Sigmoid colon (tissue), 7 donors: ENCODE measurements around the gene ST8SIA3. TPM values are rescaled to one million over a fixed set of nuclear protein-coding genes. Genes with fewer than 3 reads are reported as not detected.

Experiments used
- DNase-seq: peaks from one replicate; pipeline ENCODE4 v3.0.0-alpha.2; 2019
- H3K27ac ChIP-seq, 4 donors: fragments of 200-600 bp; sonication (generic); one replicate each; pipeline ENCODE4 v1.5.1; 2016 to 2019; ENCODE audit warnings: mild to moderate bottlenecking in 1 of 4
- H3K27me3 ChIP-seq, 3 donors: fragments of 200-600 bp; sonication (generic); one replicate each; pipeline ENCODE4 v1.5.1; 2019; ENCODE audit warnings: mild to moderate bottlenecking in 1 of 3
- H3K36me3 ChIP-seq, 4 donors: fragments of 200-600 bp; sonication (generic); one replicate each; pipeline ENCODE4 v1.5.1; 2016 to 2019
- H3K4me1 ChIP-seq, 4 donors: fragments of 200-600 bp; sonication (generic); one replicate each; pipeline ENCODE4 v1.5.1; 2017 to 2019
- H3K4me3 ChIP-seq, 4 donors: fragments of 200-600 bp; sonication (generic); one replicate each; pipeline ENCODE4 v1.5.1; 2017 to 2019; ENCODE audit warnings: mild to moderate bottlenecking in 2 of 4, moderate library complexity in 1 of 4
- H3K9me3 ChIP-seq, 4 donors: fragments of 200-600 bp in 3 of 4; sonication (generic) in 3 of 4; one replicate each; pipeline versions ENCODE4 v1.5.1 to v1.6.1; 2013 to 2019
- EP300 ChIP-seq, 4 donors: sonication (generic); formaldehyde crosslinking; IDR thresholded peaks; one replicate each; pipeline ENCODE4 v1.6.1; 2017; ENCODE audit warnings: antibody characterized with exemption in 4 of 4
- POLR2A ChIP-seq, 2 donors: fragments of 450-650 bp; IDR thresholded peaks; one replicate each; pipeline ENCODE4 v1.6.1; 2016; ENCODE audit warnings: antibody characterized with exemption in 2 of 2, mild to moderate bottlenecking in 2 of 2, moderate library complexity in 2 of 2
- POLR2AphosphoS5 ChIP-seq, 4 donors: sonication (generic); formaldehyde crosslinking; IDR thresholded peaks; one replicate each; pipeline ENCODE4 v1.6.1; 2017; ENCODE audit warnings: antibody characterized with exemption in 4 of 4
- WGBS, 2 donors: extraction: QIAGEN DNeasy Blood & Tissue Kit; methylation state at CpG; one replicate each; pipeline ENCODE4 v1.1.7; 2013; 5-methylcytosine and 5-hydroxymethylcytosine counted together
- intact Hi-C: fragments of 100-400 bp; cut with DNase I; formaldehyde crosslinking; loops from one replicate; pipeline ENCODE4 v1.15.1; 2023
- polyA plus RNA-seq, 3 donors: library from polyadenylated mRNA; stranded (reverse); fragments of 200-250 nt; gene quantifications; one replicate each; pipeline ENCODE4 v1.2.3, GENCODE V29; 2013
- total RNA-seq, 4 donors: library from RNA; depleted of rRNA; stranded (reverse); fragments of >200 nt; gene quantifications; one replicate each; pipeline ENCODE4 v1.1.0, GENCODE V29; 2016
- TF ChIP-seq, protein P1 (sequence below), 4 experiments: fragments of 450-650 bp in 3 of 4; fragments of 200-600 bp in 1 of 4; IDR thresholded peaks; one replicate each; pipeline ENCODE4 v1.5.1; 2016 to 2019; ENCODE audit warnings: antibody characterized with exemption in 4 of 4, mild to moderate bottlenecking in 3 of 4, moderate library complexity in 2 of 4
- donor health status: healthy with polysubstance abuse.
- donor health status: Bipolar disorder and iron deficiency.
- donor health status: healthy.

Gene ST8SIA3
- total and polyA plus RNA-seq, 7 donors = 0.16 to 0.71 (median 0.27) TPM; not detected in 2

DNA sequence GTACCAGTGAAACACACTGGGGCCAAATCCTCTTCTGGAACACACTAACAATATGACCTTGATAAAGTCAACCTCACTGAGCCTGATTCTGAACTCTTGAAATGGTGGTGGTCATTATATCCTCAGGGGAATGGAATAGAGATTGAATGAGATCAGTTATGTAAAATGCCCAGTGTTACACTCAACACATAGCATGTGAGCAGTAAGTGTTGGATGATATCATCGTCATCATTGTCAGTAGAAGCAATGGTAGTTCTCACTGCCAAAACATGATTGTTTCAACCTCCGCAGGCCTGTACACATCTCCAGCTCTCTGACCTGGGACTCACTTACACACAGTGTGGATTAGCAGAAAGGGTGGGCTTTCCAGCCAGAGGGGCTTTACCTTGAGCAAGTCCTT lies 5.5 kb upstream of the ST8SIA3 start:
- TF ChIP-seq EP300 (IDR thresholded peaks at IDR 0.05) (no peak), POLR2A (IDR thresholded peaks at IDR 0.05) (no peak), POLR2AphosphoS5 (IDR thresholded peaks at IDR 0.05) (no peak)
- TF ChIP-seq, protein P1, sequence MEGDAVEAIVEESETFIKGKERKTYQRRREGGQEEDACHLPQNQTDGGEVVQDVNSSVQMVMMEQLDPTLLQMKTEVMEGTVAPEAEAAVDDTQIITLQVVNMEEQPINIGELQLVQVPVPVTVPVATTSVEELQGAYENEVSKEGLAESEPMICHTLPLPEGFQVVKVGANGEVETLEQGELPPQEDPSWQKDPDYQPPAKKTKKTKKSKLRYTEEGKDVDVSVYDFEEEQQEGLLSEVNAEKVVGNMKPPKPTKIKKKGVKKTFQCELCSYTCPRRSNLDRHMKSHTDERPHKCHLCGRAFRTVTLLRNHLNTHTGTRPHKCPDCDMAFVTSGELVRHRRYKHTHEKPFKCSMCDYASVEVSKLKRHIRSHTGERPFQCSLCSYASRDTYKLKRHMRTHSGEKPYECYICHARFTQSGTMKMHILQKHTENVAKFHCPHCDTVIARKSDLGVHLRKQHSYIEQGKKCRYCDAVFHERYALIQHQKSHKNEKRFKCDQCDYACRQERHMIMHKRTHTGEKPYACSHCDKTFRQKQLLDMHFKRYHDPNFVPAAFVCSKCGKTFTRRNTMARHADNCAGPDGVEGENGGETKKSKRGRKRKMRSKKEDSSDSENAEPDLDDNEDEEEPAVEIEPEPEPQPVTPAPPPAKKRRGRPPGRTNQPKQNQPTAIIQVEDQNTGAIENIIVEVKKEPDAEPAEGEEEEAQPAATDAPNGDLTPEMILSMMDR (IDR thresholded peaks at IDR 0.05) = no peak
- intact Hi-C loops = no loop called here
- no peak for DNase-seq
- Histone ChIP-seq H3K4me3 (no peak overlapping the region), H3K36me3 (no peaks in the 10 kb centered on the region), H3K4me1 (no peaks in the 10 kb centered on the region), H3K27me3 (peaks cover 0 to 19% (median 4%) of the 10 kb centered on the region in 3 donors), H3K27ac (no peak overlapping the region), H3K9me3 (no peaks in the 10 kb centered on the region)
- WGBS, 2 donors = 88 to 90% methylated on average over 2 of the region's 2 CpGs

DNA sequence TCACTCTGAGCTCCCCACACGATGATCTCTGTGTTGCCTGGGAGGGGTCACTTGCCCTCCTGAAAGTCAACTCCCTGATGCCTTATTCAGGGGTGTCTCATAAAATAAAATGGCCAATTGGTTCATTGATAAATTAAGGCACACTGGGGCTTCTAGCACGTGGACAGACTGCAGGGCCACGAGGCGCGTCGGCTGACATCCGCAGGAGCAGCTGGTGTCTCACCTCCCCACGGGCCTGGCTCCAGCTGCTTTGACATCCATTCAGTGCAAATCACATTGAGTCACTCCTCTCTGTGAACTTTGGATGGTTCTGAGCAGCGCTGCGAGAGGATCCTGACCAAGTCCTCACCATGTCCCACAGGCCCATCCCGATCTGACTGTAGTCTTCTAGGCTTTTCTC lies 4.6 kb upstream of the ST8SIA3 start:
- TF ChIP-seq, protein P1 (IDR thresholded peaks at IDR 0.05) = no peak
- TF ChIP-seq POLR2AphosphoS5 (IDR thresholded peaks at IDR 0.05) (no peak), POLR2A (IDR thresholded peaks at IDR 0.05) (no peak), EP300 (IDR thresholded peaks at IDR 0.05) (no peak)
- no peak for DNase-seq
- no peaks in the 10 kb centered on the region for H3K9me3 ChIP-seq
- H3K27ac ChIP-seq = no peak overlapping the region
- peaks cover 6 to 28% (median 13%) of the 10 kb centered on the region in 3 donors for H3K27me3 ChIP-seq
- H3K4me3 ChIP-seq = no peak overlapping the region
- H3K4me1 ChIP-seq = peaks cover 0 to under 1% (median 0%) of the 10 kb centered on the region in 4 donors
- 82 to 84% methylated on average over 11 of the region's 11 CpGs for WGBS, 2 donors
- intact Hi-C loops = no loop called here
- H3K36me3 ChIP-seq = no peaks in the 10 kb centered on the region

DNA sequence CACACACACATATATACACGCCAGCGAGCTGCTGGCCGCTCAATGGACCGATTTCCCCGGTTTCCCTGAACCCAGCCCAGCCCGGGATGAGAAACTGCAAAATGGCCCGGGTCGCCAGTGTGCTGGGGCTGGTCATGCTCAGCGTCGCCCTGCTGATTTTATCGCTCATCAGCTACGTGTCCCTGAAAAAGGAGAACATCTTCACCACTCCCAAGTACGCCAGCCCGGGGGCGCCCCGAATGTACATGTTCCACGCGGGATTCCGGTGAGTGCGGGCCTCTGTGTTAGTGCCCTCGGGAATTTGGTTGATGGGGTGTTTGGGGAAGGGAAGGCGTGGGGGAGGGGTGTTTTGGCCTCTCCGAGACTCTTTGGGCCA lies 392 bp downstream of the ST8SIA3 start:
- no peak for TF ChIP-seq POLR2AphosphoS5 (IDR thresholded peaks at IDR 0.05)
- no peak for TF ChIP-seq POLR2A (IDR thresholded peaks at IDR 0.05)
- TF ChIP-seq, protein P1 (IDR thresholded peaks at IDR 0.05) = no peak
- no peak for TF ChIP-seq EP300 (IDR thresholded peaks at IDR 0.05)
- Histone ChIP-seq H3K9me3 (peaks cover 0 to 3% (median 0%) of the 10 kb centered on the region in 4 donors), H3K36me3 (no peaks in the 10 kb centered on the region), H3K4me3 (no peak overlapping the region), H3K27ac (no peak overlapping the region), H3K4me1 (peaks cover 0 to 14% (median 2%) of the 10 kb centered on the region in 4 donors), H3K27me3 (peaks cover 15 to 57% (median 34%) of the 10 kb centered on the region in 3 donors)
- intact Hi-C loops = no loop called here
- WGBS, 2 donors = 4 to 17% methylated on average over 23 of the region's 23 CpGs
- no peak for DNase-seq

DNA sequence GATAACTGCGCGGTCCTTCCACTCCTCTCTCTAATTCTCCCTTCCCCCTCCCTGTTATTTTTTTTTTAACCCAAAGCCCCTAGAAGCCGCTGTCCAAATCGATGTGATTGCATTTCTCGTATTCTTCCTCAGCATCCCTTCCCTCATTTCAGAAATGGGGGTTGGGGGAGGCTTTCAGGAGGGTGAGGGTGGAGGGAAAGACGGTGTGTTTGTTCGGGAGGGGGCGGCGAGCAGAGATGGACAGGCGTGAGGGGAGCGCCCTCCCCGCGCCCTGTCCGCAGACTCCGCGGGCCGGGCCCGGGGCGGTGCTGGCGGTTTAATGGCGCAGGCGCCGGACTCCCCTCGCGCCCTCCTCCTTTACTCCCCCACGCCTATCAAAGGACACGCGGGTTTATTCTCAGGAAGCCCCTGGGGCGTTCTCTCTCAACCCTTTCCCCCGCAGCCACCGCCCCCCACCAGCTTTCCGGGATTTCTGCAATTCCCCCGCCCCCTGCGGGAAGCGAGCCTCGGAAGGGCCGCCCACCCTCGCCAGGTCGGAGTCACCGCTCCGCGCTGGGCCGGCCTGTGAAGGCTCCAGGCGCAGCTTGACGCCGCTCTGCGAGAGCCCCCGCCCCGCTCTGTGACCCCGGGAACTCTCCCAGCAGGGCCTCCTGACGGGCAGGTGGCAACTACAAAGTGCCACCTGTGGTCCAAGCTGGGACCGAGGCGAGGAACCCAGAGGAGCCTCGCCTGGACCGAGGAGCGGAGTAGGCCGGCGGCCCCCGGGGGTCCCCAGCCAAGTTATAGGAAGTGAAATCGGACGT lies 981 bp downstream of the ST8SIA3 start:
- WGBS, 2 donors = 5 to 23% methylated on average over 61 of the region's 61 CpGs

More for the DNA sequence above, 981 bp downstream of the ST8SIA3 start:
- Histone ChIP-seq H3K27ac (no peak overlapping the region), H3K27me3 (peaks cover 15 to 57% (median 34%) of the 10 kb centered on the region in 3 donors), H3K4me3 (no peak overlapping the region), H3K9me3 (peaks cover 0 to 3% (median 0%) of the 10 kb centered on the region in 4 donors), H3K4me1 (peaks cover 0 to 14% (median 2%) of the 10 kb centered on the region in 4 donors), H3K36me3 (no peaks in the 10 kb centered on the region)
- intact Hi-C loops = no loop called here
- TF ChIP-seq POLR2AphosphoS5 (IDR thresholded peaks at IDR 0.05) (no peak), POLR2A (IDR thresholded peaks at IDR 0.05) (no peak), EP300 (IDR thresholded peaks at IDR 0.05) (no peak)
- TF ChIP-seq, protein P1 (IDR thresholded peaks at IDR 0.05) = no peak
- no peak for DNase-seq
